Fibroblast of lung (primary cell): ENCODE measurements around the gene HOXA11. TPM values are rescaled to one million over a fixed set of nuclear protein-coding genes. Genes with fewer than 3 reads are reported as not detected.

Source experiments
- DNase-seq, 2 donors: peaks; one replicate each; pipeline versions ENCODE4 v3.0.0 to v3.0.0-alpha.2; 2010; ENCODE audit warnings: low read depth in 2 of 2
- H2AFZ ChIP-seq: 2 replicates; pipeline ENCODE4 v1.5.1; 2012; ENCODE audit warnings: low read length, control low read depth, inconsistent platforms
- H3K27ac ChIP-seq: 2 replicates; pipeline ENCODE4 v1.5.1; 2011; ENCODE audit warnings: low read length, control low read depth; ENCODE audit not compliant: insufficient read depth
- H3K27me3 ChIP-seq: 2 replicates; pipeline ENCODE4 v1.5.1; 2011; ENCODE audit warnings: mild to moderate bottlenecking, low read length; ENCODE audit not compliant: control insufficient read depth, insufficient read depth
- H3K36me3 ChIP-seq: 2 replicates; pipeline ENCODE4 v1.5.1; 2011; ENCODE audit warnings: low read length; ENCODE audit not compliant: control insufficient read depth, insufficient read depth
- H3K4me1 ChIP-seq: 2 replicates; pipeline ENCODE4 v1.5.1; 2011; ENCODE audit warnings: low read length; ENCODE audit not compliant: control insufficient read depth, insufficient read depth; ENCODE audit errors: extremely low read depth
- H3K4me2 ChIP-seq: 2 replicates; pipeline ENCODE4 v1.5.1; 2011; ENCODE audit warnings: low read length, control low read depth; ENCODE audit not compliant: insufficient read depth; ENCODE audit errors: extremely low read depth
- H3K4me3 ChIP-seq, 4 experiments: fragments of 200-600 bp in 1 of 4; sonication (generic) in 1 of 4; replicated peaks in 1 of 4; 2 replicates each; pipeline ENCODE4 v1.5.1; 2011 to 2016; ENCODE audit warnings: low read length in 4 of 4, low read depth in 3 of 4, mild to moderate bottlenecking in 3 of 4, control low read depth in 2 of 4, inconsistent platforms in 1 of 4, mixed read lengths in 1 of 4; ENCODE audit not compliant: insufficient read depth in 1 of 4; ENCODE audit errors: control extremely low read depth in 1 of 4
- H3K79me2 ChIP-seq: 2 replicates; pipeline ENCODE4 v1.5.1; 2012; ENCODE audit warnings: mild to moderate bottlenecking, low read length, inconsistent platforms; ENCODE audit not compliant: control insufficient read depth, insufficient read depth
- H3K9ac ChIP-seq: 2 replicates; pipeline ENCODE4 v1.5.1; 2011; ENCODE audit warnings: mild to moderate bottlenecking, low read length, control low read depth; ENCODE audit not compliant: insufficient read depth
- H3K9me3 ChIP-seq: 2 replicates; pipeline ENCODE4 v1.5.1; 2012; ENCODE audit warnings: low read depth, low read length; ENCODE audit not compliant: control insufficient read depth, insufficient read depth
- H4K20me1 ChIP-seq: 2 replicates; pipeline ENCODE4 v1.5.1; 2011; ENCODE audit warnings: low read length; ENCODE audit not compliant: control insufficient read depth, insufficient read depth; ENCODE audit errors: extremely low read depth
- CTCF ChIP-seq, 2 donors: IDR thresholded peaks in 1 of 2; conservative IDR thresholded peaks in 1 of 2; 1 replicate in 1 of 2; 2 replicates in 1 of 2; pipeline ENCODE4 v1.5.1; 2011 to 2012; ENCODE audit warnings: low read length in 2 of 2, control low read depth in 1 of 2, inconsistent platforms in 1 of 2, low read depth in 1 of 2, mild to moderate bottlenecking in 1 of 2
- EZH2 ChIP-seq: IDR thresholded peaks from 2 replicates; pipeline ENCODE4 v1.5.1; 2012; ENCODE audit warnings: low read length, control low read depth, mild to moderate bottlenecking; ENCODE audit errors: missing control alignments
- polyA plus RNA-seq, 2 donors: library from polyadenylated mRNA; depleted of rRNA in 1 of 2; stranded (reverse) in 1 of 2; unstranded in 1 of 2; fragments of >200 nt; gene quantifications; 2 replicates each; pipeline ENCODE4 v1.2.1, GENCODE V29; 2011 to 2012; ENCODE audit warnings: missing spikeins in 1 of 2
- total RNA-seq: library from RNA; depleted of rRNA; stranded (reverse); fragments of >200 nt; gene quantifications from 2 replicates; pipeline ENCODE4 v1.2.1, GENCODE V29; 2014

The HOXA11 gene
- total and polyA plus RNA-seq, 2 donors (not counting 1 experiment from before 2014, with no cell fraction given) = 0.18 TPM; not detected in 1

DNA sequence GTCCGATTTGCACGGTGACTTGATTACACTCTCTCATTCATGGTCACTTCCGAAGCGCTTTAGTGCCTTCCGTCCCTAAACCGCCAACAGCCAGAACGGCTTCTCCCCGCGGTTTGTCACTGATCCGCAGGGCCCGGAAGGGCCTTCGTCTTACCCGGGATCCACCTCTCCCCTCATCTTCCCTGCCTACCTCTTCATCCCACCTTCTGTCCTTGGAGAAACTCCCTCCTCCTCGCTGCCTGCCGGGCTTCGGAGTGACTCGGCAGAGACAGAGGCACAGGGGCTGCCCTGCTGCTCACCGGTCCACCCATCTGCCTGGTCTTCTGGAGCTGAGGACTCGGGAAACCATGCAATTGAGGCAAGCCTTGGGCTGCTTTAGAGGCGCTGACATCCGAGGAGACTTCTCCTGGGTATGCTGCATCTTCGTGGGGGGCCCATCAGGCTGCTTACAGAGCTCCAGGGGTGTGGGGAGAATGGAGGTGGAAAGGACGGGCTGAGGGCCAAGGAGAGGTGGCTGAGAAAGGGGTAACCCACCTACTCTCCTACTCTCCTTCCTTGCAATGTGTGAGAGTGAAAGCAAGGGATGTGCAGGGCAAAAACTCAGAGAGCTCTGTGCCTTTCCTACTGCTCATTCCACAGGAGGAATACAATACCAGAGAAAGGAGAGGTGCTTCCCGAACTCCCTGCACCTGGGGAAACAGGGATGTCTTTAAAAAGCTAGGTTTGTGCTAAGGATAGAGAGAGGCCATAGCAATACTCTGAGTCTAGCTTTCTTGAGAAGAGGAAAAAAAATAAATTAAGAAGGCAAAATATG is 1.0 kb upstream of the HOXA11 start:
- Histone ChIP-seq H3K27ac (no peak overlapping the region), H3K4me3 (no peak overlapping the region), H3K36me3 (no peaks in the 10 kb centered on the region), H3K79me2 (no peaks in the 10 kb centered on the region), H3K27me3 (peaks cover 87% of the 10 kb centered on the region), H3K4me1 (no peaks in the 10 kb centered on the region), H3K9ac (no peak overlapping the region), H3K9me3 (no peaks in the 10 kb centered on the region), H3K4me2 (no peak overlapping the region), H2AFZ (no peak overlapping the region), H4K20me1 (no peaks in the 10 kb centered on the region)
- no peak for TF ChIP-seq CTCF (conservative IDR thresholded peaks at IDR 0.05 in 1 of 2, IDR thresholded peaks at IDR 0.05 in 1 of 2; ENCODE audit: low read depth in 1 of 2, low read length in 2 of 2)
- TF ChIP-seq EZH2 = no peak
- DNase-seq = no peak

DNA sequence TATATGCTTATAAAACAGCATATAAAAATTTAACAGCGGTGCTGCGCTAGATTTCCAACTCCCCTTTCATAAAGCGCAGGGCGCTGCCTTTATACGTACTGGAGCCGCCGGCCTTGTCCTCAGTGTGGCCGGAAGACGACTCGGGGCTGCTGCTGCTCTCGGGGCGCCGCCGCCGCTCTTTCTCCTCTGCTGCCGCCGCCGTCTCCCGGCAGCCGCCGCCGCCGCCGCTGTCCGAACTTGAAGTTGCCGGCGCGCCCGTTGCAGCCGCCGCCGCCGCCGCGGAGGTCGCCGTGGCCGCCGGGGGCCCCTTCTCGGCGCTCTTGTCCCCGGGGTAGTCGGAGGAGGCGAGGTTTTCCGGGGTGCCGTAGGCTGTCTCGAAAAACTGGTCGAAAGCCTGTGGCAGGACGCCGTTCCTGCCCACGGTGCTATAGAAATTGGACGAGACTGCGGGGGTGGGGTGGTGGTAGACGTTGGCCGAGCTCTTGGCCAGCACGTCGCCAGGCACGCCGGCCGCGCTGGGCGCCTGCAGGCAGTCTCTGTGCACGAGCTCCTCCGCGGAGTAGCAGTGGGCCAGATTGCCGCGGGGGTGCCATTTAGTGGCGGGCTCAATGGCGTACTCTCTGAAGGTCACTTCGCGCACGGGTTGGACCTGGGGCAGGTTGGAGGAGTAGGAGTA is 557 bp downstream of the HOXA11 start:
- peaks cover 71% of the 10 kb centered on the region for H3K27me3 ChIP-seq
- no peaks in the 10 kb centered on the region for H3K4me1 ChIP-seq
- TF ChIP-seq CTCF (conservative IDR thresholded peaks at IDR 0.05 in 1 of 2, IDR thresholded peaks at IDR 0.05 in 1 of 2; ENCODE audit: low read depth in 1 of 2, low read length in 2 of 2) = no peak
- TF ChIP-seq EZH2 = peak; percentile 94
- no peaks in the 10 kb centered on the region for H4K20me1 ChIP-seq
- H2AFZ ChIP-seq = no peak overlapping the region
- no peak overlapping the region for H3K27ac ChIP-seq
- DNase-seq = peak in 1 of 2 donors; percentile 15
- peak overlapping the region; percentile 52 for H3K4me2 ChIP-seq
- H3K4me3 ChIP-seq = peak overlapping the region; percentile 17 to 41 (median 18)
- H3K36me3 ChIP-seq = no peaks in the 10 kb centered on the region
- H3K79me2 ChIP-seq = no peaks in the 10 kb centered on the region
- H3K9me3 ChIP-seq = no peaks in the 10 kb centered on the region
- no peak overlapping the region for H3K9ac ChIP-seq

DNA sequence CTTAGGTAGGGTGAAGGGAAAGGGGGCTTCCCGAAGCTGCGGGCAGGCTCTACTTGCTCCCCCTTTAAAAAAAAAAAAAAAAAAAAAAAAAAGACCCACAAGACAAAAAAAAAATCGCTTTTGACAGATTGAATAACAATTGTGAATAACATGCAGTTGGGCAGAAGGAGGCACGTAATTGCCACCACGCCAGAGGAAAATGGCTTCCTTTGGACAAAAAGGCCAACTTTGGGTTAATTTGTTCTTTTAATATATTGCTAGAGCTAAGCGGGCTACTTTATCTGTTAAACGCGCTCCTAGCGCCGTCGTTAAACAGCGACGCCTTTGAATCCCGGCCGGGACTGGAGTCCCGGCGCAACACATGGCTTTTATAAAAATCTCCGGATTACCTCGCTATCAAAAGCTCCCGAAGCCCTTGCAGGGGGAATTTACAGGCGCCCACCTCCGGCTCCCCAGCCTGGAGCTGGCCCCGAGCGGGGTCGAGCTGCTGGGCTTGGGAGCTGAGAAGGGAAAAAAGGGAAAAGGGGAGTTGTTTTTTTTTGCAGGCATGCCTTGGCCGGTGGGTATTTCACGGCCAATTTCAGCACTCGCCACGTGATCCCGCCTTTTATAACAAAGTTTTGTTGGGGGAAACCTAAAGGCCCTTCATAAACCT is 1.2 kb downstream of the HOXA11 start:
- H3K4me1 ChIP-seq = no peaks in the 10 kb centered on the region
- peaks cover 70% of the 10 kb centered on the region for H3K27me3 ChIP-seq
- H4K20me1 ChIP-seq = no peaks in the 10 kb centered on the region
- no peak for DNase-seq
- peak overlapping the region; percentile 17 to 41 (median 18) for H3K4me3 ChIP-seq
- no peak overlapping the region for H2AFZ ChIP-seq
- TF ChIP-seq CTCF (conservative IDR thresholded peaks at IDR 0.05 in 1 of 2, IDR thresholded peaks at IDR 0.05 in 1 of 2; ENCODE audit: low read depth in 1 of 2, low read length in 2 of 2) (no peak), EZH2 (peak; percentile 70)
- H3K79me2 ChIP-seq = no peaks in the 10 kb centered on the region
- H3K9me3 ChIP-seq = no peaks in the 10 kb centered on the region
- no peak overlapping the region for H3K9ac ChIP-seq
- H3K36me3 ChIP-seq = no peaks in the 10 kb centered on the region
- no peak overlapping the region for H3K27ac ChIP-seq
- H3K4me2 ChIP-seq = peak overlapping the region; percentile 52
